Activated T-cell treated with anti-CD3 and anti-CD28 coated beads, Interleukin-2, amount 50 U/mL, for 4 hours (primary cell): ENCODE measurements around the gene RAD51B. TPM values are rescaled to one million over a fixed set of nuclear protein-coding genes. Genes with fewer than 3 reads are reported as not detected.
"Not testable (repeated sequence)": the region's sequence is repeated elsewhere in the genome, so short reads cannot be mapped to it uniquely, and the experiment has no call there.

ENCODE experiments used
- ATAC-seq, 2 donors: fragments of 200-7000 bp; cut with Tn5 transposase; one replicate each; pipeline ENCODE4 v1.10.0; 2021
- DNase-seq: peaks from one replicate; pipeline ENCODE4 v3.0.0-alpha.2; 2020
- H3K27me3 Mint-ChIP-seq: one replicate; pipeline ENCODE4 v1.8.0; 2021; ENCODE audit warnings: low read depth, mixed read lengths
- H3K36me3 Mint-ChIP-seq: one replicate; pipeline ENCODE4 v1.8.0; 2022; ENCODE audit warnings: mixed read lengths; ENCODE audit not compliant: insufficient read depth
- H3K4me1 Mint-ChIP-seq: one replicate; pipeline ENCODE4 v1.8.0; 2021; ENCODE audit warnings: low read depth, mixed read lengths
- H3K4me3 Mint-ChIP-seq: one replicate; pipeline ENCODE4 v1.8.0; 2021; ENCODE audit warnings: mild to moderate bottlenecking, moderate library complexity, mixed read lengths
- H3K9me3 Mint-ChIP-seq: one replicate; pipeline ENCODE4 v1.8.0; 2021; ENCODE audit warnings: mixed read lengths
- total RNA-seq, 3 donors: library from RNA; stranded (reverse); gene quantifications; one replicate each; pipeline ENCODE4 v1.2.1, GENCODE V29; 2021

Gene RAD51B
- total RNA-seq, 3 donors from 2014 or later: 10.6 to 16.1 (median 14.2) TPM

DNA sequence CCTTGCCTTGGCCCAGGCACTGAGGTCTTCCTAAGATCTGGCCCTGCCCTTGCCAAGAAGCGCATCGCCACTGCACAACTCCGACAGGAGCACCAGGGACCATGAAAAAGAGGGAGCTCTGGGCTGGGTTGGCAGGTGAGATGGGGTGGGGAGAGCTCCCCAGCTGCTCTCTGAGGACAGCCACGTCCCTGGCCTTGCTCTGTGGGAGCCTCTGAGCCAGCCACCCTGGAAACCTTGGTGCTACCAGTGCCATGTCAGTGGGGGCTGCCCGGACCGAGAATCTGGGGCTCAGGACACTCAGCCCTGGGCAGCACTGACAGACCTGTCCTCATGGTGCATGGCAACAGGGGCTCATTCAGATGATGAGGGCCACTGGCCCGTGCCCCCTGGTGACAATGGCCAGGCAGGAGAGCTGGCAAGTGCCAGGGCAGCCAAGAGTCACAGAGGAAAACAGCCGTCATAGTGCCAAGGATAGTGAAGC lies 838.5 kb downstream of the RAD51B start:
- no peak for ATAC-seq
- H3K9me3 Mint-ChIP-seq: no peaks in the 10 kb centered on the region
- H3K4me1 Mint-ChIP-seq: peaks cover 13% of the 10 kb centered on the region
- H3K36me3 Mint-ChIP-seq: no peaks in the 10 kb centered on the region
- H3K27me3 Mint-ChIP-seq: no peaks in the 10 kb centered on the region
- no peak for DNase-seq
- no peak overlapping the region for H3K4me3 Mint-ChIP-seq

- ATAC-seq (no peak), DNase-seq (no peak)
- no peaks in the 10 kb centered on the region for H3K36me3 Mint-ChIP-seq
- H3K4me1 Mint-ChIP-seq: peaks cover 25% of the 10 kb centered on the region
- no peaks in the 10 kb centered on the region for H3K27me3 Mint-ChIP-seq
- H3K9me3 Mint-ChIP-seq: no peaks in the 10 kb centered on the region
- no peak overlapping the region for H3K4me3 Mint-ChIP-seq
These were observed 839.7 kb downstream of the RAD51B start for GRCh38 chr14:68658943-68659931.

GRCh38 chr14:68660495-68660894 lies 840.9 kb downstream of the RAD51B start:
- H3K4me1 Mint-ChIP-seq: peaks cover 37% of the 10 kb centered on the region
- DNase-seq: no peak
- H3K9me3 Mint-ChIP-seq: no peaks in the 10 kb centered on the region
- no peaks in the 10 kb centered on the region for H3K27me3 Mint-ChIP-seq
- ATAC-seq: no peak
- H3K36me3 Mint-ChIP-seq: no peaks in the 10 kb centered on the region
- H3K4me3 Mint-ChIP-seq: no peak overlapping the region

- H3K36me3 Mint-ChIP-seq: no peaks in the 10 kb centered on the region
- DNase-seq: no peak
- no peak for ATAC-seq
- no peaks in the 10 kb centered on the region for H3K27me3 Mint-ChIP-seq
- H3K4me3 Mint-ChIP-seq: no peak overlapping the region
- peaks cover 42% of the 10 kb centered on the region for H3K4me1 Mint-ChIP-seq
- H3K9me3 Mint-ChIP-seq: no peaks in the 10 kb centered on the region
These were observed 841.9 kb downstream of the RAD51B start for GRCh38 chr14:68661226-68662225.

GRCh38 chr14:68662392-68662791 lies 842.8 kb downstream of the RAD51B start:
- peaks cover 42% of the 10 kb centered on the region for H3K4me1 Mint-ChIP-seq
- no peaks in the 10 kb centered on the region for H3K9me3 Mint-ChIP-seq
- DNase-seq (no peak), ATAC-seq (no peak)
- H3K27me3 Mint-ChIP-seq: no peaks in the 10 kb centered on the region
- H3K4me3 Mint-ChIP-seq: no peak overlapping the region
- H3K36me3 Mint-ChIP-seq: no peaks in the 10 kb centered on the region

GRCh38 chr14:68662826-68663225 lies 843.2 kb downstream of the RAD51B start:
- not testable (repeated sequence) for ATAC-seq, H3K27me3 Mint-ChIP-seq, H3K9me3 Mint-ChIP-seq, H3K36me3 Mint-ChIP-seq, DNase-seq
- H3K4me3 Mint-ChIP-seq: peak overlapping the region; percentile 71
- H3K4me1 Mint-ChIP-seq: peaks cover 42% of the 10 kb centered on the region

DNA sequence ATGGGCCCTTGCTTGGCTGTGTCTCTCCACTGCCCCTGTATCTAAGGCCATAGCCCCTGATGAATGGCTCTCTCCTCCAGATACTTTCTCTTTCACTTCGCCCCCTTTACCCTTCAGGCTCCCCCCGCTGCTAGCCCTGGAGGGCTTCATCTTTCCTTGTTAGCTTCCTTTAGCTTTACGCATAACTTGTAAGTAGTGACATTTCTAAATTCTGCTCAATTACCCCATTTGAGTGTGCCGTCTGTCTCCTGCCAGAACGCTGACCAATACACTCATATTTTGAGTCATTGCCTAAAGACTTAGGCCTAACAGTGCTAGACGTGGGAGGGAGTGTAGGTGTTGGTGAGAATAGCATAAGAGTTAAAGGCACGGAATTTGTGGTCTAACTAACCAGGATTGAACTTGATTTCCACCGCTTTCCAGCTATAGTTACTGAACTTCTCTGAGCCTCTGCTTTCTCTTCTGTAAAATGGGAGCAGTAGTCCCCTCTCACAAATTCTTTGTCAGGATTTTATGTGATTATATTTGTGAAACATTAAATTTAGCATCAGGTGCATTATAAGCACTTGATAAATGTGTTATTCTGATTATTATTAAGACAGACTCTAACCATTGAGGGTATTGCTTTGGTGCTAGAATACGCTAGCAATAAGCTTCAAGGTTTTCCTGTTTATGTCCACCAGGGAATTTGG lies 844.0 kb downstream of the RAD51B start:
- no peaks in the 10 kb centered on the region for H3K27me3 Mint-ChIP-seq
- ATAC-seq (peak; percentile 76 to 83), DNase-seq (peak; percentile 22)
- no peaks in the 10 kb centered on the region for H3K9me3 Mint-ChIP-seq
- peak overlapping the region; percentile 71 for H3K4me3 Mint-ChIP-seq
- peaks cover 42% of the 10 kb centered on the region for H3K4me1 Mint-ChIP-seq
- no peaks in the 10 kb centered on the region for H3K36me3 Mint-ChIP-seq

- DNase-seq (no peak), ATAC-seq (peak; percentile 65 to 76)
- Mint-ChIP-seq H3K4me3 (peak overlapping the region; percentile 71), H3K36me3 (no peaks in the 10 kb centered on the region), H3K4me1 (peaks cover 42% of the 10 kb centered on the region), H3K9me3 (no peaks in the 10 kb centered on the region), H3K27me3 (no peaks in the 10 kb centered on the region)
These were observed 844.7 kb downstream of the RAD51B start for GRCh38 chr14:68664225-68664681.

GRCh38 chr14:68665131-68665530 lies 845.6 kb downstream of the RAD51B start:
- peaks cover 42% of the 10 kb centered on the region for H3K4me1 Mint-ChIP-seq
- no peak for DNase-seq
- no peaks in the 10 kb centered on the region for H3K9me3 Mint-ChIP-seq
- no peak overlapping the region for H3K4me3 Mint-ChIP-seq
- H3K27me3 Mint-ChIP-seq: no peaks in the 10 kb centered on the region
- ATAC-seq: no peak
- H3K36me3 Mint-ChIP-seq: no peaks in the 10 kb centered on the region

GRCh38 chr14:68665792-68666204 lies 846.2 kb downstream of the RAD51B start:
- no peak overlapping the region for H3K4me3 Mint-ChIP-seq

DNA sequence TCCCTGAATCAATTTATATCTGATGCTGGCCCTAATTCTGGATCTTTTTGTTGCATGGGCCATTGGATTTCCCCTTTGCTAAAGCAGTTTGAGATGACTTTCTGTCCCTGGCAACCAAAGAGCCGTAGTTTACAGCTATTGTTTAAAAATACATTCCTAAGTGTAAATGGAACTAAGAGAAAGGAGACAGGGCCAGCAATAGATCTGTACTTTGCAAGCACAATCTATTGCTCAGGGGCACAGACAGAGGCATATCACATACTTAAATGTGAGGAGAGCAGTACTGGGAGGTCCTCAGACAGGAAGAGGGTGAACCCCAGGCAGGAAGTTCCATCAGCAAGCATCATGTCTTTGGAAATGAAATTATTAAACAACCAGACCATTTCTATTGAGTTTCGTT lies 846.7 kb downstream of the RAD51B start:
- ATAC-seq (no peak), DNase-seq (no peak)
- H3K4me1 Mint-ChIP-seq: peaks cover 42% of the 10 kb centered on the region
- no peaks in the 10 kb centered on the region for H3K27me3 Mint-ChIP-seq
- no peaks in the 10 kb centered on the region for H3K9me3 Mint-ChIP-seq
- H3K36me3 Mint-ChIP-seq: no peaks in the 10 kb centered on the region
- no peak overlapping the region for H3K4me3 Mint-ChIP-seq

More at GRCh38 chr14:68665792-68666204, 846.2 kb downstream of the RAD51B start:
- Mint-ChIP-seq H3K27me3 (no peaks in the 10 kb centered on the region), H3K4me1 (peaks cover 42% of the 10 kb centered on the region), H3K36me3 (no peaks in the 10 kb centered on the region), H3K9me3 (no peaks in the 10 kb centered on the region)
- no peak for ATAC-seq
- no peak for DNase-seq

DNA sequence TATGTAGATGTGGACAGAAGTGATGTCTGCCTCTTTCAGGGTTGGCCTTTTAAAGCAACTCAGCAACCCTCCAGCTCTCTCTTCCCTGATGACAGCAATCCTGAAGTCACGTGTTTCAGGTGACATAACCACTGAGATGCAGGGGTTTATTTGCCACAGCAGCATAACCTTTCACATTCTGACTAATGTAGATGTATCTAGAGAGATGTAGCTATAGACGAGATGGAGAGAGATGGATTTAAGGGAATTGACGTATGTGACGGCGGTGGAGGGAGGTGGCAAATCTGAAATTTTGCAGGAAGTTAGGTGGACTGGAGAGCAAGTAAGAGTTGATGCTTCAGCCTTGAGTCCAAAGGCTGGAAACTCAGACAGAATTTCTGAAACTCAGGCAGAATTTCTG lies 847.3 kb downstream of the RAD51B start:
- H3K4me3 Mint-ChIP-seq: no peak overlapping the region
- H3K9me3 Mint-ChIP-seq: no peaks in the 10 kb centered on the region
- DNase-seq (no peak), ATAC-seq (no peak)
- no peaks in the 10 kb centered on the region for H3K36me3 Mint-ChIP-seq
- H3K27me3 Mint-ChIP-seq: no peaks in the 10 kb centered on the region
- peaks cover 39% of the 10 kb centered on the region for H3K4me1 Mint-ChIP-seq

DNA sequence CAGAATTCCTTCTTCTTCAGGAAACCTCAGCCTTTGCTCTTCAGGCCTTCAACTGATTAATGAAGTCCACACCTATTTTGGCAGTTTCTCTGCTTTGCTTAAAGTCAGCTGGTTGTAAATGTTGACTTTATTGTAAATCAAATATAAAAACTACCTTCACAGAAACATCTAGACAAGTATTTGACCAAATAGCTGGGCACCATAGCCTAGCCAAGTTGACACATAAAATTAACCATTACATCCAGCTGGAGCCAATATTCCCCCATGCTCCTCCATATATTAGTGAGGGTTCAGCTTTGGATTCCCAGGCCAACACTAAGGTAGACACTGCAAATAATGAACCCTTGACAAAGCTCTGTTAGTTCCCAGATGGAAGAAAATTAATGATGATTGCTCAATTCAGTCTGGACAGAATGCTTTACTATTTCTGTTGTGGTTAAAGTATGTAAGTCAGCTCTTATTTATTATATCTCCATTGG lies 847.8 kb downstream of the RAD51B start:
- H3K27me3 Mint-ChIP-seq: no peaks in the 10 kb centered on the region
- H3K36me3 Mint-ChIP-seq: no peaks in the 10 kb centered on the region
- no peak for DNase-seq
- no peak for ATAC-seq
- H3K9me3 Mint-ChIP-seq: no peaks in the 10 kb centered on the region
- H3K4me1 Mint-ChIP-seq: peaks cover 35% of the 10 kb centered on the region
- no peak overlapping the region for H3K4me3 Mint-ChIP-seq
